Stimulated activated CD8-positive, alpha-beta memory T cell treated with anti-CD3 and anti-CD28 coated beads, Interleukin-2, amount 100 ng/mL, for 48 hours (primary cell): ENCODE measurements around the gene CYP2A13.
"Not testable (repeated sequence)": the region's sequence is repeated elsewhere in the genome, so short reads cannot be mapped to it uniquely, and the experiment has no call there.

Source experiments
- DNase-seq, 2 donors: peaks; one replicate each; pipeline ENCODE4 v3.0.0-alpha.2; 2020; ENCODE audit warnings: low read depth in 2 of 2

CYP2A13 gene

GRCh38 chr19:41088151-41088550, at the start of gene CYP2A13:
CYP2A13 (plus strand) TSS chr19:41088451; CDS start chr19:41088472, 21 bp downstream.
- no peak for DNase-seq

DNA sequence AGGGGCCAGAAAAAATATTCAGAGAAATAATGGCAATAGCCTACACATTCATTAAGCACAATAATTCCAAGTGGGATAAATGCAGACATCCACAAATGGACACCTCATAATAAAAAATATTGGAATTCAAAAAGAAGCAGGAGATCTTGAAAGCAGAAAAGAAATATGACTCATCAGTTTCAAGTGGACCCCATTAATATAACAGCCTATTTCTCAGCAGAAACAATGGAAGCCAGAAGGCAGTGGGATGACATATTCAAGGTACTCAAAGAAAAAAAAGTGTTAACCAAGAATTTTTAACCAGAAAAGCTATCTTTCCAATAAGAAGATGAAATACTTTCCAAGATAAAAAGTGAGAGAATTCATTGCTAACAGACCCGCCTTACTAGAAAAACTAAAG, 48.4 kb upstream of the CYP2A13 start:
- DNase-seq: no peak

- not testable (repeated sequence) for DNase-seq
These were observed 43.2 kb upstream of the CYP2A13 start for GRCh38 chr19:41045095-41045494.

GRCh38 chr19:41050426-41050825, 37.8 kb upstream of the CYP2A13 start:
- no peak for DNase-seq

DNA sequence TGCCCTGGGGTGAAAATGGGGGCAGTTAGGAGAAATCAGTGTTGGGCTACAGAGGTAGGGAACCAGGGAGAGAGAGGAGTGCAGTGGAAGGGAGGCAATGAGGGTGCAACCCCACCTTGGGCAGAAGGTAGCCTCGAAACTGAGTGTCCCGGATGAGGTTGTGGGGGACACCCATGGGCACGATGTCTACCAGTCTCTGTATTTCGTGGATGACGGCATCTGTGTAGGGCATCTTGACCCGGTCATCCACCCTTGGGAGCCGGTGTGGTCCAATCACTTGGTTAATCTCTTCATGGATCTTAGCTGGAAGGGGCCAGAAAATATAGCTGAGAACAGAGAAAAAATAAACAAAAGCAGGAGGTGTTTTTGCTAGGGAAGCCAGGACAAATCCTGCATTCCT, 36.1 kb upstream of the CYP2A13 start:
- DNase-seq: not testable (repeated sequence)

GRCh38 chr19:41053331-41053730, 34.9 kb upstream of the CYP2A13 start:
- DNase-seq: not testable (repeated sequence)

- no peak for DNase-seq
These were observed 23.2 kb upstream of the CYP2A13 start for GRCh38 chr19:41064974-41065569.

GRCh38 chr19:41076286-41076685, 12.0 kb upstream of the CYP2A13 start:
- no peak for DNase-seq

- DNase-seq: no peak
These were observed 4.7 kb upstream of the CYP2A13 start for GRCh38 chr19:41083516-41083915.

GRCh38 chr19:41085748-41086415, 2.4 kb upstream of the CYP2A13 start:
- no peak for DNase-seq

DNA sequence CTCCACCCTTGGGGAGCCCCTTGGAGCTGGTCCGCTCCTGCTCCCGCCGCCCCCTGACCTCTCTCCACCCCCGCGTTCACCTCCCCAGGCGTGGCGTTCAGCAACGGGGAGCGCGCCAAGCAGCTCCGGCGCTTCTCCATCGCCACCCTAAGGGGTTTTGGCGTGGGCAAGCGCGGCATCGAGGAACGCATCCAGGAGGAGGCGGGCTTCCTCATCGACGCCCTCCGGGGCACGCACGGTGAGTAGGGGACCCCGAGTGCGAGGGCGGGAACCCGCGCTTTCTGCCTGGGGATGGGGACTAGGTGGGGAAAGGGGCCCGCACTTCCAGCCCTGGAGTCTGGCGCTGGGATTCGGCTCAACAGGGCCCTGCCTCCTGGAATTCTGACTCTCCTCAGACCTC, 1.7 kb downstream of the CYP2A13 start:
- DNase-seq: no peak

DNA sequence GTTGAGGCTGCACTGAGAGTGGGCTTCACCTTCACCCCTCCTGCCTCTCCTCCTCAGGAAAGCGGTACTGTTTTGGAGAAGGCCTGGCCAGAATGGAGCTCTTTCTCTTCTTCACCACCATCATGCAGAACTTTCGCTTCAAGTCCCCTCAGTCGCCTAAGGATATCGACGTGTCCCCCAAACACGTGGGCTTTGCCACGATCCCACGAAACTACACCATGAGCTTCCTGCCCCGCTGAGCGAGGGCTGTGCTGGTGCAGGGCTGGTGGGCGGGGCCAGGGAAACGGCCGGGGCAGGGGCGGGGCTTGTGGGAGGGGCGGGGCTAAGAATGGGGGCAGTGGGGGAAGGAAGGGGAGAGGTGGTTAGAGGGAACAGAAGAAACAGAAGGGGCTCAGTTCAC, 7.5 kb downstream of the CYP2A13 start:
- no peak for DNase-seq

GRCh38 chr19:41096353-41096752, 8.1 kb downstream of the CYP2A13 start:
- no peak for DNase-seq

DNA sequence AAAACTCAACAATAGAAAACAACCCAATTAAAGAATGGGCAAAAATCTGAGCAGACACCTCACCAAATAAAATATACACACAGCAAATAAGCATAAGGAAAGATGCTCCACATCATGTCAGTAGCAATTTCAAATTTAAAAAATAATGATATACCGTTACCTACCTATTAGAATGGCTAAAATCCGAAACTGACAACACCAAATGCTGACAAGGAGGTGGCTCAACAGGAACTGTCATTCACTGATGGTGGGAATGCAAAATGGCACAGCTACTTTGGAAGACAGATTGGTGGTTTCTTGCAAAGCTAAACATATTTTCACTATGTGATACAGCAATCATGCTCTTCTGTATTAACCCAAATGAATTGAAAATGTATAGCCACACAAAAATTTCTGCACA, 9.1 kb downstream of the CYP2A13 start:
- DNase-seq: no peak

GRCh38 chr19:41098762-41099161, 10.5 kb downstream of the CYP2A13 start:
- no peak for DNase-seq

DNA sequence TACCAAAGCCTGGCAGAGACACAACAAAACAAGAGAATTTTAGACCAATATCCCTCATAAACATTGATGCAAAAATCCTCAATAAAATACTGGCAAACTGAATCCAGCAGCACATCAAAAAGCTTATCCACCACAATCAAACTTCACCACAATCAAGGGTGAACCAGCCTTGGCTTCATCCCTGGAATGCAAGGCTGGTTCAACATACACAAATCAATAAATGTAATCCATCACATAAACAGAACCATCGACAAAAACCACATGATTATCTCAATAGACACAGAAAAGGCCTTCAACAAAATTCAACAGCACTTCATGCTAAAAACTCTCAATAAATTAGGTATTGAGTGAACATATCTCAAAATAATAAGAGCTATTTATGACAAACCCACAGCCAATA, 14.0 kb downstream of the CYP2A13 start:
- DNase-seq: not testable (repeated sequence)

GRCh38 chr19:41106177-41106576, 17.9 kb downstream of the CYP2A13 start:
- no peak for DNase-seq

GRCh38 chr19:41111296-41111695, 23.0 kb downstream of the CYP2A13 start:
- no peak for DNase-seq

- no peak for DNase-seq
These were observed 23.6 kb downstream of the CYP2A13 start for GRCh38 chr19:41111750-41112295.

DNA sequence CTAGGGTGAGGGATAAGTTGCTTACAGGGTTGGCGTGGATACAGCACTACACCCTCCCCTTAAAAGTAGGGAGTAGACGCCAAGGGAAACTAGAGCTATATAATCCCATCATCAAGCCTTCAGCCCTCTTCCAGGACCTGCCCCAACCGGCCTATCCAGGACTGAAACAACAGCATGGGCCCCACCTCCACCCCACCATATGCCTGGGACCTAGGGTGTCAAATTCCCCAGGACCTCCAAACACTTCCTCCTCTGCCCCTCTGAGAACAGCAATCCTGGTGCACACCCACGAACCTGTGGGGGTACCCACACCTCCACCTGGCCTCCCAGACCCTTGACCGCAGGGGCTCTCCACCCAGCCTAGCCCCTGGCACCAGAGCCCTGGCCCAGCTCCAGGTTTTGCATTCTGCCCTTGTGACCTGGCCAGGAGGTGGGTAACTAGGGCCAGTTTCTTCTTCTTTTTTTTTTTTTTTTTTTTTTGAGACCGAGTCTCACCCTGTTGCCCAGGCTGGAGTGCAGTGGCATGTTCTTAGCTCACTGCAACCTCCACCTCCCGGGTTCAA, 24.6 kb downstream of the CYP2A13 start:
- DNase-seq: no peak

DNA sequence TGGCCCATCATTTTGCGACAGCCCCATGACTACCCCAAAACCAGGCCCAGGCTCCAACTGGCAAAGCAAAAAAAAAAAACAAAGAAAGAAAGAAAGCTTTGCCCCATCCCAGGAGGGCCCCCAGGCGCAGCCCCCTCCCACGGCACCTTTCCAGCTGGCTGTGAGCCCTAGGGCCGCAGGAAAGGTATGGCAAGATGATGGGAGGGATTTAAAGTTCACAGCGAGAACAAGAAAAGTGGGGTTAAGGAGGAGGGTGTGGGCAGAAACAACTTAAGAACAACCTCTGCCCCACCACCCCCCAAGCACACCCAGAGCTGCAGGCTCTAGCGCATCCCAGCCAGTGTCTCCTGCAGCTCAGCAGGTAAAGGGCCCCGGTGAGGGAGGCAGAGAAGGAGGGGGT, 25.9 kb downstream of the CYP2A13 start, which contains the start of gene CYP2F1:
Gene CYP2F1 (plus strand): TSS at position 301 of the 400 bp plus-strand sequence. CDS start 1,757 bp downstream, outside the sequence.
- DNase-seq: no peak

DNA sequence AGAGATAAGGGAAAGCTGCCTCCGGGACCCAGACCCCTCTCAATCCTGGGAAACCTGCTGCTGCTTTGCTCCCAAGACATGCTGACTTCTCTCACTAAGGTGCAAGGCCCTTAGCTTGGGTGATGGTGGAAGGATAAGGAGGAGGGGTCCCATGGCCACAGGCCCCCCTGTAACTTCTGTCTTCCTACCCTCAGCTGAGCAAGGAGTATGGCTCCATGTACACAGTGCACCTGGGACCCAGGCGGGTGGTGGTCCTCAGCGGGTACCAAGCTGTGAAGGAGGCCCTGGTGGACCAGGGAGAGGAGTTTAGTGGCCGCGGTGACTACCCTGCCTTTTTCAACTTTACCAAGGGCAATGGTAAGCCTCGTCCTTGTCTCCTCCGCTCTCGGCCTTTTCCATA, 28.0 kb downstream of the CYP2A13 start:
- no peak for DNase-seq
